Activated naive CD4-positive, alpha-beta T cell treated with anti-CD3 and anti-CD28 coated beads, Interleukin-2, amount 50 U/mL, for 24 hours (primary cell): ENCODE measurements around the gene P2RY14.
"Not testable (repeated sequence)": the region's sequence is repeated elsewhere in the genome, so short reads cannot be mapped to it uniquely, and the experiment has no call there.

ENCODE experiments used
- H3K27ac Mint-ChIP-seq: one replicate; pipeline ENCODE4 v1.8.0; 2021; ENCODE audit warnings: mild to moderate bottlenecking, mixed read lengths
- H3K27me3 Mint-ChIP-seq: one replicate; pipeline ENCODE4 v1.8.0; 2021; ENCODE audit warnings: mixed read lengths
- H3K36me3 Mint-ChIP-seq: one replicate; pipeline ENCODE4 v1.8.0; 2021; ENCODE audit warnings: mixed read lengths
- H3K4me1 Mint-ChIP-seq: one replicate; pipeline ENCODE4 v1.8.0; 2021; ENCODE audit warnings: mixed read lengths
- H3K4me3 Mint-ChIP-seq: one replicate; pipeline ENCODE4 v1.8.0; 2021; ENCODE audit warnings: mild to moderate bottlenecking, mixed read lengths
- H3K9me3 Mint-ChIP-seq: one replicate; pipeline ENCODE4 v1.8.0; 2021; ENCODE audit warnings: mixed read lengths

The P2RY14 gene

GRCh38 chr3:151198849-151199248, 79.5 kb downstream of the P2RY14 start:
- Mint-ChIP-seq H3K36me3 (peaks cover 30% of the 10 kb centered on the region), H3K9me3 (no peaks in the 10 kb centered on the region), H3K4me1 (peaks cover 42% of the 10 kb centered on the region), H3K27me3 (no peaks in the 10 kb centered on the region), H3K27ac (peak overlapping the region; percentile 100), H3K4me3 (peak overlapping the region; percentile 89)

- H3K4me1 Mint-ChIP-seq, result peaks cover 40% of the 10 kb centered on the region
- peaks cover 30% of the 10 kb centered on the region for H3K36me3 Mint-ChIP-seq
- no peaks in the 10 kb centered on the region for H3K9me3 Mint-ChIP-seq
- H3K4me3 Mint-ChIP-seq, result peak overlapping the region; percentile 89
- H3K27ac Mint-ChIP-seq, result no peak overlapping the region
- H3K27me3 Mint-ChIP-seq, result no peaks in the 10 kb centered on the region
Observed at GRCh38 chr3:151197981-151198767, 80.2 kb downstream of the P2RY14 start.

GRCh38 chr3:151197228-151197627, 81.1 kb downstream of the P2RY14 start:
- H3K9me3 Mint-ChIP-seq, result no peaks in the 10 kb centered on the region
- peaks cover 40% of the 10 kb centered on the region for H3K4me1 Mint-ChIP-seq
- H3K36me3 Mint-ChIP-seq, result peaks cover 30% of the 10 kb centered on the region
- H3K4me3 Mint-ChIP-seq, result no peak overlapping the region
- H3K27me3 Mint-ChIP-seq, result no peaks in the 10 kb centered on the region
- no peak overlapping the region for H3K27ac Mint-ChIP-seq

GRCh38 chr3:151196434-151196833, 81.9 kb downstream of the P2RY14 start:
- H3K36me3 Mint-ChIP-seq, result peaks cover 28% of the 10 kb centered on the region
- peaks cover 39% of the 10 kb centered on the region for H3K4me1 Mint-ChIP-seq
- peak overlapping the region; percentile 41 for H3K27ac Mint-ChIP-seq
- no peak overlapping the region for H3K4me3 Mint-ChIP-seq
- H3K9me3 Mint-ChIP-seq, result peaks cover under 1% of the 10 kb centered on the region
- H3K27me3 Mint-ChIP-seq, result no peaks in the 10 kb centered on the region

GRCh38 chr3:151195826-151196225, 82.5 kb downstream of the P2RY14 start:
- peaks cover 6% of the 10 kb centered on the region for H3K9me3 Mint-ChIP-seq
- H3K4me1 Mint-ChIP-seq, result peaks cover 39% of the 10 kb centered on the region
- H3K27me3 Mint-ChIP-seq, result no peaks in the 10 kb centered on the region
- no peak overlapping the region for H3K4me3 Mint-ChIP-seq
- H3K27ac Mint-ChIP-seq, result peak overlapping the region; percentile 41
- H3K36me3 Mint-ChIP-seq, result peaks cover 28% of the 10 kb centered on the region

GRCh38 chr3:151192545-151192944, 85.8 kb downstream of the P2RY14 start:
- Mint-ChIP-seq H3K27ac (no peak overlapping the region), H3K9me3 (peaks cover 6% of the 10 kb centered on the region), H3K27me3 (no peaks in the 10 kb centered on the region), H3K4me1 (peaks cover 34% of the 10 kb centered on the region), H3K4me3 (no peak overlapping the region), H3K36me3 (peaks cover 7% of the 10 kb centered on the region)

GRCh38 chr3:151191095-151191494, 87.2 kb downstream of the P2RY14 start:
- Mint-ChIP-seq H3K27ac (peak overlapping the region; percentile 91), H3K4me1 (peaks cover 39% of the 10 kb centered on the region), H3K9me3 (peaks cover 6% of the 10 kb centered on the region), H3K36me3 (peaks cover 5% of the 10 kb centered on the region), H3K27me3 (no peaks in the 10 kb centered on the region), H3K4me3 (peak overlapping the region; percentile 57)

GRCh38 chr3:151183265-151183671, 95.1 kb downstream of the P2RY14 start:
- H3K36me3 Mint-ChIP-seq, result no peaks in the 10 kb centered on the region
- peak overlapping the region; percentile 42 for H3K27ac Mint-ChIP-seq
- no peaks in the 10 kb centered on the region for H3K27me3 Mint-ChIP-seq
- H3K9me3 Mint-ChIP-seq, result no peaks in the 10 kb centered on the region
- H3K4me1 Mint-ChIP-seq, result peaks cover 31% of the 10 kb centered on the region
- peak overlapping the region; percentile 64 for H3K4me3 Mint-ChIP-seq

- no peaks in the 10 kb centered on the region for H3K27me3 Mint-ChIP-seq
Observed at GRCh38 chr3:151182349-151183079, 95.8 kb downstream of the P2RY14 start.

GRCh38 chr3:151178208-151178845, 100.0 kb downstream of the P2RY14 start:
- no peak overlapping the region for H3K27ac Mint-ChIP-seq
- no peaks in the 10 kb centered on the region for H3K9me3 Mint-ChIP-seq
- no peak overlapping the region for H3K4me3 Mint-ChIP-seq
- no peaks in the 10 kb centered on the region for H3K27me3 Mint-ChIP-seq
- H3K36me3 Mint-ChIP-seq, result no peaks in the 10 kb centered on the region
- H3K4me1 Mint-ChIP-seq, result peaks cover 19% of the 10 kb centered on the region

More at GRCh38 chr3:151182349-151183079, 95.8 kb downstream of the P2RY14 start:
- Mint-ChIP-seq H3K36me3 (no peaks in the 10 kb centered on the region), H3K9me3 (no peaks in the 10 kb centered on the region), H3K4me3 (no peak overlapping the region), H3K4me1 (peaks cover 31% of the 10 kb centered on the region), H3K27ac (no peak overlapping the region)

GRCh38 chr3:151175952-151176351, 102.4 kb downstream of the P2RY14 start:
- no peaks in the 10 kb centered on the region for H3K36me3 Mint-ChIP-seq
- no peaks in the 10 kb centered on the region for H3K27me3 Mint-ChIP-seq
- no peak overlapping the region for H3K27ac Mint-ChIP-seq
- H3K4me1 Mint-ChIP-seq, result peaks cover 29% of the 10 kb centered on the region
- no peak overlapping the region for H3K4me3 Mint-ChIP-seq
- no peaks in the 10 kb centered on the region for H3K9me3 Mint-ChIP-seq

GRCh38 chr3:151174351-151174750, 104.0 kb downstream of the P2RY14 start:
- no peaks in the 10 kb centered on the region for H3K9me3 Mint-ChIP-seq
- H3K27ac Mint-ChIP-seq, result no peak overlapping the region
- no peak overlapping the region for H3K4me3 Mint-ChIP-seq
- no peaks in the 10 kb centered on the region for H3K27me3 Mint-ChIP-seq
- H3K4me1 Mint-ChIP-seq, result peaks cover 42% of the 10 kb centered on the region
- no peaks in the 10 kb centered on the region for H3K36me3 Mint-ChIP-seq

- H3K9me3 Mint-ChIP-seq, result no peaks in the 10 kb centered on the region
- peaks cover 48% of the 10 kb centered on the region for H3K4me1 Mint-ChIP-seq
- H3K4me3 Mint-ChIP-seq, result peak overlapping the region; percentile 33
Observed at GRCh38 chr3:151171145-151171757, 107.1 kb downstream of the P2RY14 start.

GRCh38 chr3:151169948-151170679, 108.2 kb downstream of the P2RY14 start:
- Mint-ChIP-seq H3K27ac (peak overlapping the region; percentile 84), H3K4me1 (peaks cover 48% of the 10 kb centered on the region)
- H3K4me3 Mint-ChIP-seq, H3K36me3 Mint-ChIP-seq, H3K9me3 Mint-ChIP-seq, H3K27me3 Mint-ChIP-seq: not testable (repeated sequence)

More at GRCh38 chr3:151171145-151171757, 107.1 kb downstream of the P2RY14 start:
- H3K27me3 Mint-ChIP-seq, result no peaks in the 10 kb centered on the region
- no peaks in the 10 kb centered on the region for H3K36me3 Mint-ChIP-seq
- peak overlapping the region; percentile 84 for H3K27ac Mint-ChIP-seq
